HG03354 (cell line): ENCODE results near the gene ROR2.
"Not testable (repeated sequence)": the region's sequence is repeated elsewhere in the genome, so short reads cannot be mapped to it uniquely, and the experiment has no call there.

Experiments used
- ATAC-seq: cut with Tn5 transposase; IDR thresholded peaks from one replicate; pipeline ENCODE4 v1.9.1; 2021; ENCODE audit warnings: mild to moderate bottlenecking; ENCODE audit not compliant: unreplicated experiment, poor library complexity, severe bottlenecking

ROR2 gene

DNA sequence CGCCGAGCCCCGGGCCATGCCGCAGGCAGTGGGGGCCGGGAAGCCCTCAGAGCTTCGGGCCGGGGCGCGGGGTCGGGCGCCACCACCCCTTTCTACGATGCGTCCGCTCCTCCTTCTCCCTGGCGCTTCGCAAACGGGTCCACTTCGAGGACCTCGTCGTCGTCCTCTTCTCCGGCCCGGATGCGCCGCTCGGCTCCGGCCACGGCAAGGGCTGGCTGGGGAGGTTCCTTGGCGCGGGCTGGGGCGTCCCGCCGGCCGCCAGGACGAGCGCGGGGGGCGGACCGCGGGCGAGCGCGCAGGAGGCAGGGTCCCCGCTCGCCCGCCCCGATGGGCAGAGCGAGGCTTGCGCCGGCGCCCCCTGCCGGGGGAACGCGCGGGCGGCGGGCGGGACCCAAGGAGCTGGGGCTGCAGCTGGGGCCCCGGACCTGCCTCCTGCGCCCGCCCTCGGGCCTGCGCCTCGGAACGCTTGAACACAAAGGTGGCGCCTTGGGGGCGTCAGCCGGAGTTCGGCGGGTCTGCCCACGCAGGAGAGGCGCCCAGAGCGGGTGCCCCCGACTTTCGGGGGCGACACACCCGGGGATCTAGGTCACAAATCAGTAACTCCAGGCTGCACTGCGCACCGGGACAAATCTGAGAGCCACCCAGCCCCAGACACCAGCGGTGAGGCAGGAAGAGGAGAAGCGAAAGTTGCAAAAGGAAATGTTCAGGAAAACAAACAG is at the start of gene ROR2:
Gene ROR2 (minus strand): TSS at position 283 of the 719 bp plus-strand sequence.
- ATAC-seq = peak; percentile 72

- ATAC-seq = no peak
Measured at GRCh38 chr9:91995000-91995655, 45.1 kb upstream of the ROR2 start.

DNA sequence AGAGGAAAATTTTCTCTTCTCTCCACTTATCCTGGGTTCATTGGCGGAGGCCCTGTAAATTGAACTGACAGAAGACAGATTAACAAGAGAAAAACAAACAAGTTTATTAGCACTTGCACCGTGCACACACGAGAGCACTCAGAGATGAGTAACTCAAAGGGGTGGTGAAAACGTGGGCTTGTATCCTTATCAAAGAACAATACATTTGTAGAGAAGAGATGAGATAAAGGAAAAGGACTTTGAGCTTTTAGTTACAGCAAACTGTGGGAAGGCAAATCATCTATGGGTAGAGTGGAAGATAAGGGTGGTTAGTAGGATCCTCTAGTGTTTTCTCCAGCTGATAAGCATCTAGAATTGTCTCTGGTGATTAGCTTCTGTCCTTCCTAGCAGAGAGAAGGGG is 44.4 kb upstream of the ROR2 start:
- ATAC-seq = no peak

DNA sequence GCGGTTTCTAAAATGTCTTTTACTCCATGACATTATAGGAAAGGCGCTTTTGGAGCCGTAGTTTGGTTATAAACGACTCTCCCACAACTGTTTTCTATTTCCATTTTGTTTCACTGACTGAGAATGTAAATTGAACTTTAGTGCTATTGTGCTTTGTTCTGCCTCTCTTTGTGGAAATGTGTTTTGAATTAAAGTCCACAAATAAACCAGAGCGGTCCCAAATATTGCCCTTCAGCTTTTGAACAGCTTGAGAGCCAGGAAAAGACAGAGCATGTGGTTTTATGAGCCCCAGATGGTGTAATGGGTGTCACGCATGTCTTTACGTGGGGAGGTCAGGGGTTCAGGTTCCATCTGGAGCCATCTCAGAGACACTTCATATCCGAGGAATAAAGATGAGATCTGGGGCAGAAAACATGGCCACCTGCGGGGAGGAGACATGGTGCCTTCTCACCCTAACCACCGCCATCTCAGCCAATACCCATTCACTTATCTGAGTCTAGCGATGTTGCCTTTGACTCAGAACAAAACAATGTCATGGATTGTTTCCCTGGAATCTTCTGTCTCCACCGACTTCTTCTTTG is 42.5 kb upstream of the ROR2 start:
- no peak for ATAC-seq

DNA sequence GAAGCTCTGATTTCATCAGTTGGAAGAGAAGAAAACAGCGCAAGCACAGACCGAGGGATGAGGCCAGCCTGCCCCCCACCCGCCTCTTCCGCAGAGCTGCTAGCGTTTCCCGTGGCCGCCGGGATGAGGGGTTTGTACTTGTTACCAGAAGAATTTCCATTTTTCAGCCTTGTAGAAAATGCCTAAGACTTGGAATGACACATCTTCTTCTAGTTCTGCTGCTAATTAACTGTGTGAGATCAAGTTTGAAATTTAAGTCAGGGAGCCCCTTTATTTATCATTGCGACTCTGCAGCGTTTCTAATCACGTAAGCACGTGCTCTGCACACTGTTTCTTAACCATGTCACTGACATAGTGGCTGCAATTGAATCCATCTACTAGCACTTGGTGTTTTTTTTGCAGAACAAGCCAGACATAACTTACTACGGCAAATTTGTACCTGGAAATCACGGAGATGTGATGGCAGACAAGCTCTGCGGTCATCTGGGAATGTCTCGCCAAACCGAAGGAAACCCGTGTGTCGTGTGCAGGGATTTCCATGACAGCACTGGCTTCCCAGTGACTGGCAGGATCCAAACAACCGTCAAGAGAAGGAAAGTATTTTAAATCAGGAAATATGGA is 41.8 kb upstream of the ROR2 start:
- ATAC-seq = no peak

DNA sequence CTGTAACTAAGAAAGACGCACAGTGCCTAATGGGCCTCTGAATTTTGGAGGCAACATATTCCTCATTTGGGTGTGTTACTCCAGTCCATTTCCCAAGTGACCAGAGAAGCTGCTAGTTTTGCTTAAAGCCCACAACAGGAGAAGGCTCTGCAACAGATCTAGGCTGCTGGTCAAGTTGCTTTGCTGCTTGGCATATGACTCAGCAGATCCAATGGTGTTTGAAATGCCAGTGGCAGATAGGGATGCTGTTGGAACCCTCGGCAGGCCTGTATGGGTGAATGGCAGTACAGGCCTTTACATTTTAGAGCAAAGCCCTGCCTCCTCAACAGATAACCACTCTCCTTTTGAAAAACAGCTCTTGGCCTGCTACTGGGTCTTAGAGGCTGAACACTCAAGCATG is 36.2 kb upstream of the ROR2 start:
- no peak for ATAC-seq

DNA sequence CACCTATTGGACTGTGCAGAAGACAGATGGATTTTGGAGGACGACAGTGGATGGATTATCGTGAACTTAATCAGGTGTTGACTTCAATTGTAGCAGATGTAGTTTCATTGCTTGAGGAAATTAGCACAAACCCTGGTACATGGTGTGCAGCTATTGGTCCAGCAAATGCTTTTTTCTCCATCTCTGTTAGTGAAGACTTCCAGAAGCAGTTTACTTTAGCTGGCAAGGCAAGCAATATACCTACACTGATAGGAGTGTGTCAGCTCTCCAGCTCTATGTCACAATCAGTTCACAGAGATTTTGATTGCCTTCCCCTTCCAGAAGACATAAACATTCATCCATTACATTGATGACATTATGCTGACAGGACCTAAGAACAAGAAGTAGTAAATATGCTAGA is 35.7 kb upstream of the ROR2 start:
- ATAC-seq = no peak

GRCh38 chr9:91978740-91979414 is 28.8 kb upstream of the ROR2 start:
- ATAC-seq = no peak

DNA sequence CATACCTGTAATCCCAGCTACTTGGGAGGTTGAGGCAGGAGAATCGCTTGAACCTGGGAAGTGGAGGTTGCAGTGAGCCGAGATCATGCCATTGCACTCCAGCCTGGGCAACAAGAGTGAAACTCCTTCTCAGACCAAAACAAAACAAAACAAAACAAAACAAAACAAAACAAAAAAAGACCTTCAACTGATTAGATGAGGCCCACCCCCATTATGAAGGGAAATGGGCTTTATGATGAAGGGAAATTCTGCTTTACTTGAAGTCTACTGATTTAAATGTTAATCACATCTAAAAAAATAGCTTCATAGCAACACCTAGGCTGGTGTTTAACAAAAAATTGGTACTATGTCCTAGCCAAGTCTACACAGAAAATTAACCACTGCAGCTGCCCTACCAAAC is 25.2 kb upstream of the ROR2 start:
- not testable (repeated sequence) for ATAC-seq

- ATAC-seq = no peak
Measured at GRCh38 chr9:91972711-91973110, 22.7 kb upstream of the ROR2 start.

DNA sequence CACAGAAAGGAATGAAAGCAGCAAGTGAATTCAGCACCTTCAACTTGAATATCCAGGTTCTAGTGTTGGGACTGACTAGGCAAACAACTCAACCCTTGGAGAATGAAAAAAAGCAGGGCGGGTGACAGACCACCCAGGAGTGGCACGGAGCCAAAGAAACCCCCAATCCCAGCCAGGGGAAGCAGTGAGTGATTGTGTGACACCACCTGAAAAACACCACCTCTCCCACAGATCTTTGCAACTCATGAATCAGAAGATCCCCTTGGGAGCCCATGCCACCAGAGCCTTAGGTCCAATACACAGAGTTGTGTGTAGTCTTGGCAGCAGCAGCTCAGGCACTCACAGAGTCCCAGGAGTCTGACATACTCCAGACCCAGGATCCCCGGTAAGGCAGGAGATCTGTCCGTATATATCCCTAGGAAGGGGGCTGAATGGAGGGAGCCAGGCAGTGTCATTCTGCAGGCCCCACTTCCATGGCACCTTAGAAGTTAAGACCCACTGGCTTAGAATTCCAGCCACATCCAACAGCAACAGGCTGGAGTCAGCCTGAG is 22.1 kb upstream of the ROR2 start:
- no peak for ATAC-seq

DNA sequence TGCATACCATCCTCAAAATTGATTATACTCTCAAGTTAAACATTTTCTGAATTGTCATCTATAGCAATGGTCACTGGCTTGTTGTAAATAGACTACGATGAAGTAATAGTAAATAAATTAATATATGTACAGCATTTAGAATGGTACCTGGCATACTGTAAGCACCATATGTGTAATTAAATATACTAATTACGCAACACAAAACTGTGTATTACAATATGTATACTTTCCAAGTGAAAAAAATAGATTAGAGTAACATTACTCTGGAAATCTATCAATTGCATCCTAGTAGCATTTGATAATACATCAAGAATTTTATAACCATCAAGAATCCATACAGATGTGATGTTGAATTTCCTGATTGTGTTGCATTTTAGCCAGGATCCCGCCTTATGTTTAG is 17.2 kb upstream of the ROR2 start:
- no peak for ATAC-seq

DNA sequence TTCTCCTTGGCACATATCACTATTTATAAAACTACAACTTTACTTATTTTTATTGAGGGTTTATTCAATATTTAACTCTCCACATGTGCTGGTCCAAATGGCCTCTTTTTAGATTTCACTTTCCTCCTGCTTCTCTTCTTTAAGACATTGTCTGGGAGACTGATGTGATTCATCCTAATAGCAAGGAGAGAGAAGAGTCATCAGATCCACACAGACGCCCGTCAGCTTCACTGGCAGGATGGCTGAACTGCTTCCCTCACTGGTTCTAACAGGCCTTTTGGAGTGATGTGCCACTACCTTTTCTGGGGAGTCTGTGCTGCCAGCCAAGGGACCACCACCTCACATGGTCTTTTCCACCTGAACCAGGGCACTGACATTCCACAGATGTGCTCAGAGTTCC is 16.5 kb upstream of the ROR2 start:
- ATAC-seq = no peak

DNA sequence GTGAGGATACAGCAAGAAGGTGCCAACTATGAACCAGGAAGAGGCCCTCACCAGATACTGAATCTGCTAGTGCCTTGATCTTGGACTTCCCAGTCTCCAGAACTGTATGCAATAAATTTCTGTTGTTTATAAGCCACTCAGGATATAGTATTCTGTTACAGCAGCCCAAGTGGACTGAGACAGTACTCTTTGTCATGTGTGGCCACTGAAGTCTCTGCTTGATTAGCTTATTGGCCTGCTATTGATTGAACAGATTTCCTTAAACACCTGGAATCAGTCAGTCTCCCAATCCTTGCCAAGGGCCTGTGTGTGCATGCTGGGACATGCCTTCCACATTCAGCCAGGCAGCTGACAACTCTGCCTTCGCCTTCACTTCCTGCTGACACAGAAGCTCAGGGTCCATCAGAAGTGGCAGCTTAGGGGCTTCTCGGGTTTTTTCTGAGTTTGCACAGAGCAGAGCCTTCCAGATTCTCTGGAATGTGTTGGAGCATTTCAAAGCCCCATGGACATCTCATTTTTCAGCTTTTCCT is 13.7 kb upstream of the ROR2 start:
- ATAC-seq = no peak

DNA sequence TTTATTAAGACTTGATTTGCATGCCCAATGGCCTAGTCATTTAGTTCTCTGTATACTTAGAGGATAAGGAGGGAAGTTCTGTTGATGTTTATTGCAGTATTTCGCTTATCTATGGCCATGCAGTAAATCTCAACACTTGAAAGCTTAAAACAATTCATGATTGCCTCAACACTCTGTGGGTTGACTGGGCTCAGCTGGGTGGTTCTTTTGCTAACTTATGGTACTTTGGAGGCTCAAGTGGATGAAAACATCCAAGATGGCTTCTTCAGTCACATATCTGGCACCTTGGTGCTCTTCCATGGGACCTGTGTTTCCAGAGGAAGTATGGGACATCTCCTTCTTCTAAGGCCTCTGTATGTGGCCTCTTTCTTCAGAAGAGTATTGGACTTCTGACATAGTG is 10.3 kb upstream of the ROR2 start:
- ATAC-seq = no peak

DNA sequence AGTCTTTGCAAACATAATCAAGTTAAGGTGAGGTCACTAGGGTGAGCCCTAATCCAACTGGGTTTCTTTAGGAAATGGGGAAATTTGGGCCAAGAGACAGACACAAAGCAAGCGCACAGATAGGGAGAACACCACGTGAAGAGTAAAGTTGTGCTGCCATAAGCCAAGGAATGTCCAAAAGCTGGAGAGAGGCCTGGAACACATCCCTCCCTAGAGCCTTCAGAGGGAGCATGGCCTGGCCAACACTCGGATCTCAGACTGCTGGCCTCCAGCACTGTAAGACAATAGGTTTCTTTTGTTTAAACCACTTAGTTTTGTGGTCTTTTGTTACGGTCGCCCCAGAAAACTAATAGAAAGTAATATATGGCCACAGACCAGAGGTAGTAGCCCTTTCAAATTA is 8.1 kb upstream of the ROR2 start:
- ATAC-seq = no peak

DNA sequence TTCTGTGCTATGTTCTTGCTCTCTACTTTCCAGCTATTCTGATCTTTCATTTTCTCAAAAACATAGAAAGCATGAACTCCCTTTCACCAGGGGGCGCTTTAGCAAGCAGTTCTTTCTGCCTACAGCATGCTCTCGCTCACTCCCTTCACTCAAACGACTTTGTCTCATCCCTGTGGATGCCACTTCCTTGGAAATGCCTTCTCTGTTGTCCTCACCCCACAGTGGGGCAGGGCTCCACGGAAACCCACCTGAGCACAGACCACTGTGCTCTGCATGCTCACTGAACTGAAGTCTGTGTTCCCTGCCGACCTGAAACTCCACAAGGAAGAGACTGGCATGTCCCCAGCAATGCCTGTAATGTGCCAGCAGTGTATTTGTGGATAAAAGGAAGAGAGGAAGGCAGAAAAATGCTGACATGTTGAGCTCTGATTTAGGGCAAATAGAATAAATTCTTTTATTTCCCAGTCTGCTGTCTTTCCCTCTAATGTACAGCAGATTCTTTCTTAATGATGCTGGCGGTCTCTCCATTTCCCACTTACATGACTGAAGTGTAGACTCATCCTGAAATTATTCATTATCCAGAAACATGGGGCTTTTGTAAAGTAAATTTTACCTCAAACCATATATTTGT is 4.9 kb upstream of the ROR2 start:
- ATAC-seq = no peak

GRCh38 chr9:91953718-91954117 is 3.7 kb upstream of the ROR2 start:
- no peak for ATAC-seq

GRCh38 chr9:91951944-91952520 is 2.0 kb upstream of the ROR2 start:
- ATAC-seq = no peak
